Heart left ventricle (tissue), 13 donors: Measurements from ENCODE around the gene KCNJ12.

ENCODE experiments used
- CTCF ChIP-seq, 12 donors: fragments of 200-600 bp; sonication (generic) in 4 of 12; IDR thresholded peaks; one replicate each; pipeline versions ENCODE4 v1.5.0 to v1.8.0; 2018 to 2022; ENCODE audit warnings: antibody characterized with exemption in 12 of 12, mild to moderate bottlenecking in 5 of 12
- POLR2A ChIP-seq, 2 donors: fragments of 450-650 bp; IDR thresholded peaks; one replicate each; pipeline ENCODE4 v1.6.1; 2017; ENCODE audit warnings: antibody characterized with exemption in 2 of 2, mild to moderate bottlenecking in 2 of 2, moderate library complexity in 2 of 2
- donor health status: ischemic (EF 13 %, LVEDD 7.1; RV severe dilation, severe dysfunction).
- donor health status: DM: no; HTN: yes; CAD: no.
- donor health status: DM: no; HTN: no; CAD: no.
- donor health status: ischemic (EF 25% LVEDD 6.9; RV normal size, moderate dysfunction).
- donor health status: ischemic (EF 25% LVEDD 5.7; RV mildly dilated, moderate dysfunction).
- donor health status: ischemic (EF 35%, LVEDD 5.7; RV mildly dilated, moderate dysfunction).
- donor health status: nonischemic (EF 11% LVEDD 7.7; RV severe dilation, severe dysfunction).
- donor health status: DM: yes; HTN: yes; CAD: no.
- donor health status: PGD.
- donor health status: ischemic (EF 29% LVEDD 5.4; RV normal size, mild dysfunction).
- donor health status: nonischemic (EF 23%, LVEDD 6.1; RV moderate dilation, normal function).

- TF ChIP-seq CTCF (IDR thresholded peaks at IDR 0.05), result peak; percentile 45 to 89 (median 67)
- no peak for TF ChIP-seq POLR2A (IDR thresholded peaks at IDR 0.05)
Measured at GRCh38 chr17:21452377-21453143, 76.4 kb downstream of the KCNJ12 start.
